ENCODE measurements around the gene DLEU7.

- no peak for TF ChIP-seq ZNF232 (CRISPR knock-in tag; IDR thresholded peaks at IDR 0.05)
- TF ChIP-seq CTCF (IDR thresholded peaks at IDR 0.05): no peak
- TF ChIP-seq E2F5 (CRISPR knock-in tag; IDR thresholded peaks at IDR 0.05): no peak
- no peak for TF ChIP-seq ETV6 (CRISPR knock-in tag; IDR thresholded peaks at IDR 0.05)
- TF ChIP-seq MAX (CRISPR knock-in tag; IDR thresholded peaks at IDR 0.05): no peak
- TF ChIP-seq, protein P1, sequence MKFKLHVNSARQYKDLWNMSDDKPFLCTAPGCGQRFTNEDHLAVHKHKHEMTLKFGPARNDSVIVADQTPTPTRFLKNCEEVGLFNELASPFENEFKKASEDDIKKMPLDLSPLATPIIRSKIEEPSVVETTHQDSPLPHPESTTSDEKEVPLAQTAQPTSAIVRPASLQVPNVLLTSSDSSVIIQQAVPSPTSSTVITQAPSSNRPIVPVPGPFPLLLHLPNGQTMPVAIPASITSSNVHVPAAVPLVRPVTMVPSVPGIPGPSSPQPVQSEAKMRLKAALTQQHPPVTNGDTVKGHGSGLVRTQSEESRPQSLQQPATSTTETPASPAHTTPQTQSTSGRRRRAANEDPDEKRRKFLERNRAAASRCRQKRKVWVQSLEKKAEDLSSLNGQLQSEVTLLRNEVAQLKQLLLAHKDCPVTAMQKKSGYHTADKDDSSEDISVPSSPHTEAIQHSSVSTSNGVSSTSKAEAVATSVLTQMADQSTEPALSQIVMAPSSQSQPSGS (CRISPR knock-in tag; IDR thresholded peaks at IDR 0.05; ENCODE audit: borderline replicate concordance, low read depth): no peak
- TF ChIP-seq CBFB (CRISPR knock-in tag; IDR thresholded peaks at IDR 0.05; ENCODE audit: low read depth): no peak
- TF ChIP-seq IRF1 (CRISPR knock-in tag; IDR thresholded peaks at IDR 0.05): no peak
- TF ChIP-seq E2F1 (CRISPR knock-in tag; IDR thresholded peaks at IDR 0.05): no peak
- no peak for TF ChIP-seq RORB (CRISPR knock-in tag; IDR thresholded peaks at IDR 0.05)
- TF ChIP-seq NR3C1 (CRISPR knock-in tag; conservative IDR thresholded peaks at IDR 0.05; ENCODE audit: low read depth): no peak
- no peak for TF ChIP-seq NR2C2 (CRISPR knock-in tag; IDR thresholded peaks at IDR 0.05)
These were observed 27.9 kb upstream of the DLEU7 start for GRCh38 chr13:50871405-50871804.
